Subcutaneous adipose tissue (tissue), 4 donors: ENCODE data around the gene SERPINA4. TPM values are rescaled to one million over a fixed set of nuclear protein-coding genes. Genes with fewer than 3 reads are reported as not detected.

Experiments
- total RNA-seq, 4 donors: library from RNA; depleted of rRNA; stranded (reverse); fragments of >200 nt; gene quantifications; one replicate each; pipeline ENCODE4 v1.1.0, GENCODE V29; 2016
- TF ChIP-seq, protein P1 (sequence below): fragments of 450-650 bp; IDR thresholded peaks from one replicate; pipeline ENCODE4 v1.5.1; 2016; ENCODE audit warnings: low read depth, mild to moderate bottlenecking, control low read depth, antibody characterized with exemption, moderate library complexity

The SERPINA4 gene
- total RNA-seq, 4 donors from 2014 or later, result not detected

DNA sequence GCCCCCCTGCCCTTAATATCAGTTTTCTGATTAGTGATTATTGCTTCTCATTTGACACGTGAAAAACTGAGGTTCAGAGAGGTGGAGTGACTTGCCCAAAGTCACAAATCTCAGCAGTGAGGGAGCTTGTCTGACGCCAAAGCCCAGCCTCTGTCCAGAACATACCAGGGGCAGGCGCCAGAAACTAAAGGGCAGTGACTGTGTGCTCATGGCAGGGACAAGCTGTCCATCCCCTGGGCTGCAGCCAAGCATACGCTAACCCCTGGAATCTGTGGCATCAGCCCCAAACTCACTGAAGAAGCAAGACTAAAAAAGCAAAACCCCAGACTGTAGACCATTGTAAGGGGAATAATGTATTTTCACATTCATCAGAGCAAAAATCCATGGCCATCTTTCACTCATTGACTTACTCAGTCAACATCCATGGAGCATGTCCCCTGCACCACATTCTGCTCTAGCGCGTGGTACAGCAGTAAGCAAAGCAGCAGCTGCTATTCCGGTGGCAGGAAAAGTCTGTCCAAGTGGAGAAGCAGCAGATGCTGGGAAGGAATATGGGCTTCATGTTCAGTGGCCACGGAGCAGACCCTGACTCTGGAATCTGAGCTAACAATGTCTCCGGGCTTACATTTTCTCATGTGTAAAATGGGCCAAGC is 1.5 kb upstream of the SERPINA4 start:
- TF ChIP-seq, protein P1, sequence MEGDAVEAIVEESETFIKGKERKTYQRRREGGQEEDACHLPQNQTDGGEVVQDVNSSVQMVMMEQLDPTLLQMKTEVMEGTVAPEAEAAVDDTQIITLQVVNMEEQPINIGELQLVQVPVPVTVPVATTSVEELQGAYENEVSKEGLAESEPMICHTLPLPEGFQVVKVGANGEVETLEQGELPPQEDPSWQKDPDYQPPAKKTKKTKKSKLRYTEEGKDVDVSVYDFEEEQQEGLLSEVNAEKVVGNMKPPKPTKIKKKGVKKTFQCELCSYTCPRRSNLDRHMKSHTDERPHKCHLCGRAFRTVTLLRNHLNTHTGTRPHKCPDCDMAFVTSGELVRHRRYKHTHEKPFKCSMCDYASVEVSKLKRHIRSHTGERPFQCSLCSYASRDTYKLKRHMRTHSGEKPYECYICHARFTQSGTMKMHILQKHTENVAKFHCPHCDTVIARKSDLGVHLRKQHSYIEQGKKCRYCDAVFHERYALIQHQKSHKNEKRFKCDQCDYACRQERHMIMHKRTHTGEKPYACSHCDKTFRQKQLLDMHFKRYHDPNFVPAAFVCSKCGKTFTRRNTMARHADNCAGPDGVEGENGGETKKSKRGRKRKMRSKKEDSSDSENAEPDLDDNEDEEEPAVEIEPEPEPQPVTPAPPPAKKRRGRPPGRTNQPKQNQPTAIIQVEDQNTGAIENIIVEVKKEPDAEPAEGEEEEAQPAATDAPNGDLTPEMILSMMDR, result no peak

DNA sequence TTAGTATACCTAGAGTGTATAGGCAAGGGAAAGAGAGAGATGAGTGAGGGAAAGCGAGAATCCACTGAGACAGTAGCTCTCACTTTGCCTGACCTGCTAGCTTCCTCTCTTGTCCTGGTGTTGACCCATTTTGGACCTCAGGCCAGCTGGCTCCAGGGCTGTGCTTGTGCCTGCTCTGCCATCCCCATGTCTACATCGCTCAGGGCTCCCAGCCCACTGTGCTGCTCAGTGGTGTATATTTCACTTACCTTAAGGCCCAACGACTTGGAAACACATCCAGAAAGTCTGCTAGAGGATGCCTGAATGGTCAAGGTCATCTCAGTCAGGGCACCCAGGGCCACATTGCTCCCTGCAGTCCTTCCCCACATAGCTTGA is 964 bp upstream of the SERPINA4 start:
- TF ChIP-seq, protein P1, result no peak

DNA sequence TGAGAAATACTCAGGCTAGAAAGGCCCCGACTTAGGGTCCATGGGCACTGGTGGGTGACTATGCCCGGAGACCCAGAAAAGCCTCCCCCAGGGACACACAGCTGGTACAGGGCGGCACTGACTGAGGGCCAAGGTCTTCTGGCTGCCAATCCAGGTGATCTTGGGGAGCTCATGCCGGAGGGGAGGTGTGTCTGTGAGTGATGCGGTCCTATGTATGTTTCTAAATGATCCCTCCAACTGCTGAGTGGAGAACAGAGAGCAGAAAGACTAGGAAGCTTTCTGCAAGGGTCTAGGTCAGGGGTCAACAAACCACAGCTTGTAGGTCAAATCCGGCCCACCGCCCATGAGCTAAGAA is 391 bp downstream of the SERPINA4 start:
- TF ChIP-seq, protein P1, result no peak

DNA sequence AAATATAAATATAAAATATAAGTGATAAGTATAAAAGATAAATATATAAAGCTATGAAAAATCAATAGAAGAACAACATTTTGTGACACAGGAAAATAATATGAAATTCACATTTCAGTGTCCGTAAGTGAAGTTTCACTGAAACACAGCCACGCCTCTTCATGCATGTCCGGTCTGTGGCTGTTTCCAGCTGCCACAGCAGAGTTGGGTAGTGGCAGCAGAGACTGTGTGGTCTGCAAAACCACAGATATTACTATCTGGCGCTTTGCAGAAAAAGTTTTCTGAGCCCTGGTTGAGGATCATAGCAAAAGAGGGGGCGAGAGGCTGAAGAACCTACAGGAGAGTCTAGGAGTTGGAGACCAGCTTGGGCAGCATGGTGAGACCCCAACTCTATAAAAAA is 780 bp downstream of the SERPINA4 start:
- TF ChIP-seq, protein P1, result no peak

DNA sequence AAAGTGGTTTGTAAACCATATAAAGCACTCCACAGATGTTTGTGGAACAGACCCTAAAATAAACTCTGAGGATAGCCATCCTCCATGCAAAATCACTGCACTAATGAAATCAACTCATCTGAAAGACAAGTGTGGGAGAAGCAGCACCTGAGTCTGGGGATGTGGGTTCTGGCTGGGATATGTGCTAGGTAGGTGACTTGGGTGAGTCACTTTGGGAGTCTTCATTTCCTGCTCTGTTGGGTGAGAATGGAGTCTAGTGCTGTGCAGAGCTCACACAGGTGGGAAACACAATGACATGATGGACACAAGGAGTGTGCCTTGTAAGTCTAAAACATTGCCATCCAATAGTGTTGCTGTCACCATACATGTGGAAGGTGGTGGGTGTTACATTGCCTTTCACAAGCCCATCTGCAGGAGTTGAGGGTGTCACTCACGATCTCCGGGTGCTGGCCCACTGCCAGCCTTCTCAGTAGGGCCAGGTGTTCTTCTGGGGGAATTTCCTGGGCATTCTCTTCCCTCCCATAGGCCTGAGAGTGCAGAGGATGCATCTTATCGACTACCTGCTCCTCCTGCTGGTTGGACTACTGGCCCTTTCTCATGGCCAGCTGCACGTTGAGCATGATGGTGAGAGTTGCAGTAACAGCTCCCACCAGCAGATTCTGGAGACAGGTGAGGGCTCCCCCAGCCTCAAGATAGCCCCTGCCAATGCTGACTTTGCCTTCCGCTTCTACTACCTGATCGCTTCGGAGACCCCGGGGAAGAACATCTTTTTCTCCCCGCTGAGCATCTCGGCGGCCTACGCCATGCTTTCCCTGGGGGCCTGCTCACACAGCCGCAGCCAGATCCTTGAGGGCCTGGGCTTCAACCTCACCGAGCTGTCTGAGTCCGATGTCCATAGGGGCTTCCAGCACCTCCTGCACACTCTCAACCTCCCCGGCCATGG is 2.0 kb downstream of the SERPINA4 start:
- TF ChIP-seq, protein P1, result no peak

DNA sequence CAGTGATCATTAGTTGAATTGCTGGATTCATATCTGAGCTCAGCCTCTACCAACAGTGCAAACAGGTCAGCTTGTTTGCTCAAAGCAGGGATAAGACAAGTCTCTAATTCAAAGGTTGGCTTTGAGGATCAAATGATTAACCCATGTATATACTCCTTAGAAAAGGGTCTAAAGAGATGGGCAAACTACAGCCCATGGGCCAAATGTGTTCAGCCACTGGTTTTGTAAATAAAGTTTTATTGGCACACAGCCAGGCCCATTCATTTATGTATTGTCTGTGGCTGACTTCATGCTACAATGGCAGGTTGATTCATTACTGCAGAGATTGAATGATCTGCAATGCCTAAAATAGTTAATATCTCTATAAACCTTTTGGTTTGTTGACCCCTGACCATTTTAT is 3.1 kb downstream of the SERPINA4 start:
- TF ChIP-seq, protein P1, result no peak

DNA sequence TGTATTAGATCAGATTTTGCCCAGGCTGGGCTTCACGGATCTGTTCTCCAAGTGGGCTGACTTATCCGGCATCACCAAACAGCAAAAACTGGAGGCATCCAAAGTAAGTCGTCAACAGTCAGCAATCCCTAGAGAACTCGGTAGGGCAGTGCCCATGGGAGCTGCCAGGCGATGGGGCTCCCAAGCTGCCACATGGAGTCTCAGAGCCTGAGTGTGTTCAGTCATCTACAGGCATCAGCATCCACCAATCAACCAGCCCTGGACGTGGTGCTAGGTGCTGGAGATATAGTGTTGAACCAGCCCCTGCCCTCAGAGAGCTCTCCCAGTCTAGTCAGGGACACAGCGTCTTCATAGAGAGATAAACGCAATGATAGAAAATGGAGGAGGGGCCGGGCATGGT is 6.9 kb downstream of the SERPINA4 start:
- TF ChIP-seq, protein P1, result no peak
